Measurements from ENCODE around the gene TNNT1.
A peak's percentile ranks its signal among the peaks of the same experiment; 100 is the strongest.

TNNT1 gene

GRCh38 chr19:55117663-55118391 lies 31.2 kb downstream of the TNNT1 start (continued):
- TF ChIP-seq ELK4 (IDR thresholded peaks at IDR 0.05; ENCODE audit: borderline replicate concordance, low read depth, low read length): no peak
- TF ChIP-seq ZNF18 (tag by site-specific recombination; IDR thresholded peaks at IDR 0.05): no peak
- TF ChIP-seq FEZF1 (tag by site-specific recombination; IDR thresholded peaks at IDR 0.05): peak; percentile 69
- no peak for TF ChIP-seq ZNF488 (tag by site-specific recombination; IDR thresholded peaks at IDR 0.05)
- TF ChIP-seq WT1 (tag by site-specific recombination; IDR thresholded peaks at IDR 0.05): 0 out of 2 replicates have a peak, but pooled peaks have one; percentile 26
- 0 out of 2 replicates have a peak, but pooled peaks have one; percentile 49 for TF ChIP-seq ZNF280D (tag by site-specific recombination; IDR thresholded peaks at IDR 0.05)
- peak; percentile 66; the same call in 1 of the 2 replicates for TF ChIP-seq ZNF391 (tag by site-specific recombination; IDR thresholded peaks at IDR 0.05; ENCODE audit: borderline replicate concordance, low read depth)
- TF ChIP-seq PRDM10 (tag by site-specific recombination; IDR thresholded peaks at IDR 0.05): peak; percentile 83
- TF ChIP-seq MEIS1 (CRISPR knock-in tag; IDR thresholded peaks at IDR 0.05; ENCODE audit: borderline replicate concordance): no peak
- TF ChIP-seq ZNF2 (tag by site-specific recombination; IDR thresholded peaks at IDR 0.05): peak; percentile 91
- TF ChIP-seq ZNF202 (tag by site-specific recombination; IDR thresholded peaks at IDR 0.05; ENCODE audit: borderline replicate concordance): no peak
- no peak; the same call in 1 of the 2 replicates for TF ChIP-seq ZIC2 (tag by site-specific recombination; IDR thresholded peaks at IDR 0.05)
- TF ChIP-seq ZNF610 (tag by site-specific recombination; IDR thresholded peaks at IDR 0.05; ENCODE audit: borderline replicate concordance): peak; percentile 52; the same call in 1 of the 2 replicates
- no peak for TF ChIP-seq ZNF768 (tag by site-specific recombination; IDR thresholded peaks at IDR 0.05)
- TF ChIP-seq REPIN1 (tag by site-specific recombination; IDR thresholded peaks at IDR 0.05; ENCODE audit: low read depth): no peak
- TF ChIP-seq ZSCAN5A (tag by site-specific recombination; IDR thresholded peaks at IDR 0.05): no peak
- no peak for TF ChIP-seq KLF10 (tag by site-specific recombination; IDR thresholded peaks at IDR 0.05)
- no peak for TF ChIP-seq ZNF239 (tag by site-specific recombination; IDR thresholded peaks at IDR 0.05)
- peak; percentile 77 for TF ChIP-seq ZNF639 (tag by site-specific recombination; IDR thresholded peaks at IDR 0.05)
- TF ChIP-seq KLF9 (tag by site-specific recombination; IDR thresholded peaks at IDR 0.05; ENCODE audit: low read depth): no peak
- TF ChIP-seq ZNF549 (tag by site-specific recombination; IDR thresholded peaks at IDR 0.05): no peak
- TF ChIP-seq ZFP69B (tag by site-specific recombination; IDR thresholded peaks at IDR 0.05): peak; percentile 75
